Measurements from ENCODE around the gene PAQR4. TPM values are rescaled to one million over a fixed set of nuclear protein-coding genes. Genes with fewer than 3 reads are reported as not detected.
"Not testable (repeated sequence)": the region's sequence is repeated elsewhere in the genome, so short reads cannot be mapped to it uniquely, and the experiment has no call there.

The PAQR4 gene
- total RNA-seq, 4 donors from 2014 or later: 1.9 to 6.4 (median 4.1) TPM

DNA sequence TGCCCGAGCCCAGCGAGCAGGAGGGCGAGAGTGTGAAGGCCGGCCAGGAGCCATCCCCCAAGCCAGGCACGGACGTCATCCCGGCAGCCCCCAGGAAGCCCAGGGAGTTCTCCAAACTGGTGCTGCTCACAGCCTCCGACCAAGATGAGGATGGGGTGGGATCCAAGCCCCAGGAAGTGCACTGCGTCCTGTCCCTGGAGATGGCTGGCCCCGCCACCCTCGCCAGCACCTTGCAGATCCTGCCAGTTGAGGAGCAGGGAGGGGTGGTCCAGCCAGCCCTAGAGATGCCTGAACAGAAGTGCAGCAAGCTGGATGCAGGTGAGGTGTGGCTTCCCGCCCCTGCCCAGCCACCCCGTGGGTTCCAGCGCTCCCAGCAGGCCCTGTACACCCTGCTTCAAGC lies 39.5 kb upstream of the PAQR4 start:
- ATAC-seq: no peak
- WGBS, 2 donors (ENCODE audit: low coverage in 1 of 2): no CpG with 5 or more reads among the region's 14 CpGs
- TF ChIP-seq, protein P1, sequence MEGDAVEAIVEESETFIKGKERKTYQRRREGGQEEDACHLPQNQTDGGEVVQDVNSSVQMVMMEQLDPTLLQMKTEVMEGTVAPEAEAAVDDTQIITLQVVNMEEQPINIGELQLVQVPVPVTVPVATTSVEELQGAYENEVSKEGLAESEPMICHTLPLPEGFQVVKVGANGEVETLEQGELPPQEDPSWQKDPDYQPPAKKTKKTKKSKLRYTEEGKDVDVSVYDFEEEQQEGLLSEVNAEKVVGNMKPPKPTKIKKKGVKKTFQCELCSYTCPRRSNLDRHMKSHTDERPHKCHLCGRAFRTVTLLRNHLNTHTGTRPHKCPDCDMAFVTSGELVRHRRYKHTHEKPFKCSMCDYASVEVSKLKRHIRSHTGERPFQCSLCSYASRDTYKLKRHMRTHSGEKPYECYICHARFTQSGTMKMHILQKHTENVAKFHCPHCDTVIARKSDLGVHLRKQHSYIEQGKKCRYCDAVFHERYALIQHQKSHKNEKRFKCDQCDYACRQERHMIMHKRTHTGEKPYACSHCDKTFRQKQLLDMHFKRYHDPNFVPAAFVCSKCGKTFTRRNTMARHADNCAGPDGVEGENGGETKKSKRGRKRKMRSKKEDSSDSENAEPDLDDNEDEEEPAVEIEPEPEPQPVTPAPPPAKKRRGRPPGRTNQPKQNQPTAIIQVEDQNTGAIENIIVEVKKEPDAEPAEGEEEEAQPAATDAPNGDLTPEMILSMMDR (IDR thresholded peaks at IDR 0.05): no peak
- TF ChIP-seq POLR2AphosphoS5 (IDR thresholded peaks at IDR 0.05) (no peak), POLR2A (IDR thresholded peaks at IDR 0.05) (no peak), EP300 (IDR thresholded peaks at IDR 0.05) (no peak)

DNA sequence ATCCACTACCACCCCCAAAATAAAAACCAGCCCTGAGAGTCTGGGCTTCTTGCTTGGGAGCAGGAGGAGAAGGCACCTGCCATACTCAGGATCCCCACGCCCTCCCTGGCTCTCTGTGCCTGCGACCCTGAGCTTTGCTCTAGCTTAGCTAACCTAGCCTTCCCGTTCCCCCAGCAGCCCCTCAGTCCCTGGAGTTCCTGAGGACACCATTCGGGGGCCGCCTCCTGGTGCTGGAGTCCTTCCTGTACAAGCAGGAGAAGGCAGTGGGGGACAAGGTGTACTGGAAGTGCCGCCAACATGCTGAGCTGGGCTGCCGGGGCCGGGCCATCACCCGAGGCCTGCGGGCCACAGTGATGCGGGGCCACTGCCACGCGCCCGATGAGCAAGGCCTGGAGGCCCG lies 38.9 kb upstream of the PAQR4 start:
- H3K9me3 ChIP-seq: no peaks in the 10 kb centered on the region
- H3K27me3 ChIP-seq: no peaks in the 10 kb centered on the region
- TF ChIP-seq, protein P1 (IDR thresholded peaks at IDR 0.05): no peak
- TF ChIP-seq POLR2A (IDR thresholded peaks at IDR 0.05) (no peak), POLR2AphosphoS5 (IDR thresholded peaks at IDR 0.05) (no peak), EP300 (IDR thresholded peaks at IDR 0.05) (no peak)
- H3K4me3 ChIP-seq: no peak overlapping the region
- ATAC-seq: no peak
- WGBS, 2 donors (ENCODE audit: low coverage in 1 of 2): no CpG with 5 or more reads among the region's 15 CpGs
- peaks cover 0 to 13% (median 0%) of the 10 kb centered on the region in 3 donors for H3K4me1 ChIP-seq
- H3K36me3 ChIP-seq: peaks cover 0 to 62% of the 10 kb centered on the region in 2 donors
- no peak overlapping the region for H3K27ac ChIP-seq

More for the DNA sequence above, 39.5 kb upstream of the PAQR4 start:
- no peaks in the 10 kb centered on the region for H3K9me3 ChIP-seq
- H3K27me3 ChIP-seq: no peaks in the 10 kb centered on the region
- H3K4me1 ChIP-seq: peaks cover 0 to 18% (median 0%) of the 10 kb centered on the region in 3 donors
- no peak overlapping the region for H3K27ac ChIP-seq
- H3K4me3 ChIP-seq: no peak overlapping the region
- H3K36me3 ChIP-seq: peaks cover 0 to 61% of the 10 kb centered on the region in 2 donors

DNA sequence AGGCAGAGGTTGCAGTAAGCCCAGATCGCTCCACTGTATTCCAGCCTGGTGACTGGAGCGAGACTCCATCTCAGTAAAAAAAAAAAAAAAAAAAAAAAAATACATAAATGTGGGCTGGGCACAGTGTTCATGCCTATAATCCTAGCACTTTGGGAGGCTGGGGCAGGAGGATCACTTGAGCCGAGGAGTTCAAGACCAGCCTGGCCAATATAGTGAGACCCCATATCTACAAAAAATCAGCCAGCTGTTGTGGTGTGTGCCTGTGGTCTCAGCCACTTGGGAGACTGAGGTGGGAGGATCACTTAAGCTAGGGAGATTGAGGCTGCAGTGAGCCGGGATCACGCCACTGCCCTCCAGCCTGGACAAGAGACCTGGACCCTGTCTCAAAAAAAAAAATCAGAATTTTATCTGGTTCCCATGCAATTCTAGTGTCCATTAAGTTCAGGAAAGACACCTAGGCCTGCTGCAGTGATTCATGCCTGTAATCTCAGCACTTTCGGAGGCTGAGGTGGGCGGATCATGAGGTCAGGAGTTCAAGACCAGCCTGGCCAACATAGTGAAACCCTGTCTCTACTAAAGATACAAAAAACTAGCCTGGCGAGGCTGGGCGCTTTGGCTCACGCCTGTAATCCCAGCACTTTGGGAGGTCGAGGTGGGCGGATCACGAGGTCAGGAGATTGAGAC lies 37.8 kb upstream of the PAQR4 start:
- not testable (repeated sequence) for H3K27ac ChIP-seq, H3K4me3 ChIP-seq, H3K27me3 ChIP-seq, H3K9me3 ChIP-seq, ATAC-seq
- Histone ChIP-seq H3K36me3 (peaks cover 0 to 73% of the 10 kb centered on the region in 2 donors), H3K4me1 (peaks cover 0 to 12% (median 0%) of the 10 kb centered on the region in 3 donors)
- 81 to 100% methylated on average over 2 to 6 of the region's 13 CpGs for WGBS, 2 donors (ENCODE audit: low coverage in 1 of 2)

DNA sequence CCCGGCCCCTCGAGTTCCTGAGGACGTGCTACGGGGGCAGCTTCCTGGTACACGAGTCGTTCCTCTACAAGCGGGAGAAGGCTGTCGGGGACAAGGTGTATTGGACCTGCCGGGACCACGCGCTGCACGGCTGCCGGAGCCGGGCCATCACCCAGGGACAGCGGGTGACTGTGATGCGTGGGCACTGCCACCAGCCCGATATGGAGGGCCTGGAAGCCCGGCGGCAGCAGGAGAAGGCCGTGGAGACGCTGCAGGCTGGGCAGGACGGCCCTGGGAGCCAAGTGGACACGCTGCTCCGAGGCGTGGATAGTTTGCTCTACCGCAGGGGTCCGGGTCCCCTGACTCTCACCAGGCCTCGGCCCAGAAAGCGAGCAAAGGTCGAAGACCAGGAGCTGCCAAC lies 36.0 kb upstream of the PAQR4 start:
- Histone ChIP-seq H3K9me3 (no peaks in the 10 kb centered on the region), H3K4me1 (no peaks in the 10 kb centered on the region), H3K27me3 (no peaks in the 10 kb centered on the region), H3K36me3 (peaks cover 0 to 91% of the 10 kb centered on the region in 2 donors), H3K27ac (no peak overlapping the region), H3K4me3 (no peak overlapping the region)
- no CpG with 5 or more reads among the region's 30 CpGs for WGBS, 2 donors (ENCODE audit: low coverage in 1 of 2)
- no peak for ATAC-seq
- no peak for TF ChIP-seq POLR2A (IDR thresholded peaks at IDR 0.05)

DNA sequence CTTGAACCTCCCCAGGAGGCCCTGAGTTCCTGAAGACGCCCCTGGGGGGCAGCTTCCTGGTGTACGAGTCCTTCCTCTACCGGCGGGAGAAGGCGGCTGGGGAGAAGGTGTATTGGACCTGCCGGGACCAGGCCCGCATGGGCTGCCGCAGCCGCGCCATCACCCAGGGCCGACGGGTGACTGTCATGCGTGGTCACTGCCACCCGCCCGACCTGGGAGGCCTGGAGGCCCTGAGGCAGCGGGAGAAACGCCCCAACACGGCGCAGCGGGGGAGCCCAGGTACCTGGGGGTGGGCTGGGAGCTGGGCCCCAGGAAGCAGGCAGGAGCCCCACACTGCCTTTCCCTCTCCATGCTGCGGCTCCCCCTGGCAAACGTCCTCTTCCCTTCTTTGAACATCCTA lies 35.4 kb upstream of the PAQR4 start:
- WGBS, 2 donors (ENCODE audit: low coverage in 1 of 2): 73% methylated on average over 4 of the region's 22 CpGs; no CpG with 5 or more reads in 1 of the 2 donors
- Histone ChIP-seq H3K4me1 (no peaks in the 10 kb centered on the region), H3K4me3 (no peak overlapping the region), H3K27me3 (no peaks in the 10 kb centered on the region), H3K27ac (no peak overlapping the region), H3K9me3 (no peaks in the 10 kb centered on the region), H3K36me3 (peaks cover 0 to 94% of the 10 kb centered on the region in 2 donors)
- no peak for ATAC-seq
- TF ChIP-seq POLR2A (IDR thresholded peaks at IDR 0.05) (no peak), POLR2AphosphoS5 (IDR thresholded peaks at IDR 0.05) (no peak), EP300 (IDR thresholded peaks at IDR 0.05) (no peak)
- TF ChIP-seq, protein P1 (IDR thresholded peaks at IDR 0.05): no peak

DNA sequence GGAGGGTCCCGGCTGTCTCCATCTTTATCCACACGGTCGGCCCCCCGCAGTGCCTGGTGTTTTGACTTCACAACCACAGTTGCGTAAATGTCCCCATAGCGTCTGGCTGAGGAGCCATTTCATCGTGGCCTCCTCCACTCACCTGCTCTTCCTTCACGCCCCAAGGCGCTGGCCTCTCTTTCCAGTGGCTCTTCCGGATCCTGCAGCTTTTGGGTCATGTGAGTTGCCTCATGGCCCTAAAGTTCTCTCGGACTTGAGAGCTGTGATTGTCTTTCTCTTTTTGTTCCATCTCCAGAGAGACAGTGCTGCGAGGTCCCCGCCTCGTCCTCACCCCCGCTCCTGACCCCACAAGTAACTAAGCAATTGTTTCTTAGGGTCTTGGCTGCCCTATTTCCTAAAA lies 34.7 kb upstream of the PAQR4 start:
- Histone ChIP-seq H3K4me1 (no peaks in the 10 kb centered on the region), H3K36me3 (peaks cover 0 to 94% of the 10 kb centered on the region in 2 donors), H3K4me3 (no peak overlapping the region), H3K9me3 (no peaks in the 10 kb centered on the region), H3K27ac (no peak overlapping the region), H3K27me3 (no peaks in the 10 kb centered on the region)
- WGBS, 2 donors (ENCODE audit: low coverage in 1 of 2): 81 to 86% methylated on average over 5 to 12 of the region's 15 CpGs
- TF ChIP-seq EP300 (IDR thresholded peaks at IDR 0.05): no peak
- no peak for TF ChIP-seq POLR2AphosphoS5 (IDR thresholded peaks at IDR 0.05)
- TF ChIP-seq, protein P1 (IDR thresholded peaks at IDR 0.05): no peak
- TF ChIP-seq POLR2A (IDR thresholded peaks at IDR 0.05): no peak
- no peak for ATAC-seq

Measured in gastroesophageal sphincter (tissue), 4 donors.